ENCODE data around the gene SEMA7A.

DNA sequence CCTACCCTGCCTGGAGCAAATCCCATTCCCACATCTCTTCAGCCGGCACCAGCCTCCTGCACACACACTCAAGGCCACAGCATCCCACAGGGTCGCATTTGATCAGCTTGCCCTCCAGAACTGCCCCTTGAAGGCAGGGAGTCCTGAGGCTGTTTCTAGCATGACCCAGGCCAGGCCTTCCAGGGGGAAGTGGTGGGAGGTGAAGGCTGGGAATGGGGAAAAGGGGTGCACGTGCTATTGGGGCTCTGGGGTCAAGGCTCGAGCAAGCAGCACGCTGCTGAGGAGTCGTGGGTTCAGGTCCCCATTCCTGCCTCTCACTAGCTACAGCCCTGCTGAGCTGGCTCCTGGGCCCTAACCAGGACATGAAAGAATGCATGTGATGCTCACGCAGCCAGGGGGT, 24.9 kb downstream of the SEMA7A start:
- TF ChIP-seq, protein P1, sequence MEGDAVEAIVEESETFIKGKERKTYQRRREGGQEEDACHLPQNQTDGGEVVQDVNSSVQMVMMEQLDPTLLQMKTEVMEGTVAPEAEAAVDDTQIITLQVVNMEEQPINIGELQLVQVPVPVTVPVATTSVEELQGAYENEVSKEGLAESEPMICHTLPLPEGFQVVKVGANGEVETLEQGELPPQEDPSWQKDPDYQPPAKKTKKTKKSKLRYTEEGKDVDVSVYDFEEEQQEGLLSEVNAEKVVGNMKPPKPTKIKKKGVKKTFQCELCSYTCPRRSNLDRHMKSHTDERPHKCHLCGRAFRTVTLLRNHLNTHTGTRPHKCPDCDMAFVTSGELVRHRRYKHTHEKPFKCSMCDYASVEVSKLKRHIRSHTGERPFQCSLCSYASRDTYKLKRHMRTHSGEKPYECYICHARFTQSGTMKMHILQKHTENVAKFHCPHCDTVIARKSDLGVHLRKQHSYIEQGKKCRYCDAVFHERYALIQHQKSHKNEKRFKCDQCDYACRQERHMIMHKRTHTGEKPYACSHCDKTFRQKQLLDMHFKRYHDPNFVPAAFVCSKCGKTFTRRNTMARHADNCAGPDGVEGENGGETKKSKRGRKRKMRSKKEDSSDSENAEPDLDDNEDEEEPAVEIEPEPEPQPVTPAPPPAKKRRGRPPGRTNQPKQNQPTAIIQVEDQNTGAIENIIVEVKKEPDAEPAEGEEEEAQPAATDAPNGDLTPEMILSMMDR (IDR thresholded peaks at IDR 0.05; ENCODE audit: low read length), result no peak
- TF ChIP-seq EZH2phosphoT487 (IDR thresholded peaks at IDR 0.05; ENCODE audit: low read length) (no peak), EZH2 (optimal IDR thresholded peaks at IDR 0.05; ENCODE audit: low read depth, low read length) (no peak)
